ENCODE measurements around the gene FAM210B.

The FAM210B gene

GRCh38 chr20:56362833-56363413, 4.1 kb downstream of the FAM210B start:
- Histone ChIP-seq H3K4me1 (ENCODE audit: low read length) (no peaks in the 10 kb centered on the region), H3K27me3 (replicated peaks; ENCODE audit: insufficient read depth, low read length) (no peaks in the 10 kb centered on the region), H3K36me3 (replicated peaks; ENCODE audit: insufficient read depth, low read length) (no peaks in the 10 kb centered on the region), H3K79me2 (ENCODE audit: low read length) (no peaks in the 10 kb centered on the region), H4K20me1 (ENCODE audit: insufficient read depth, low read length) (no peaks in the 10 kb centered on the region), H3F3A (ENCODE audit: insufficient read depth, low read length) (no peaks in the 10 kb centered on the region), H2AFZ (ENCODE audit: low read length) (no peak overlapping the region), H3K9me2 (replicated peaks; ENCODE audit: insufficient read depth, low read length) (no peaks in the 10 kb centered on the region), H3K9me3 (replicated peaks; ENCODE audit: insufficient read depth, low read length) (no peaks in the 10 kb centered on the region), H3K4me2 (ENCODE audit: low read depth, low read length) (no peak overlapping the region), H3K4me3 (ENCODE audit: low read length) (no peak overlapping the region), H3K9ac (ENCODE audit: low read length) (no peak overlapping the region), H3K27ac (ENCODE audit: low read length) (no peak overlapping the region)
- TF ChIP-seq EZH2phosphoT487 (IDR thresholded peaks at IDR 0.05; ENCODE audit: low read length) (no peak), CTCF (IDR thresholded peaks at IDR 0.05; ENCODE audit: low read length) (no peak), EZH2 (optimal IDR thresholded peaks at IDR 0.05; ENCODE audit: low read depth, low read length) (no peak)
- no peak for DNase-seq

GRCh38 chr20:56363491-56363890, 4.7 kb downstream of the FAM210B start:
- Histone ChIP-seq H3K9me2 (replicated peaks; ENCODE audit: insufficient read depth, low read length) (no peaks in the 10 kb centered on the region), H3K4me1 (ENCODE audit: low read length) (no peaks in the 10 kb centered on the region), H2AFZ (ENCODE audit: low read length) (no peak overlapping the region), H3K79me2 (ENCODE audit: low read length) (no peaks in the 10 kb centered on the region), H3K27me3 (replicated peaks; ENCODE audit: insufficient read depth, low read length) (no peaks in the 10 kb centered on the region), H3K4me2 (ENCODE audit: low read depth, low read length) (no peak overlapping the region), H3F3A (ENCODE audit: insufficient read depth, low read length) (no peaks in the 10 kb centered on the region), H3K4me3 (ENCODE audit: low read length) (no peak overlapping the region), H3K27ac (ENCODE audit: low read length) (no peak overlapping the region), H3K9ac (ENCODE audit: low read length) (no peak overlapping the region), H3K36me3 (replicated peaks; ENCODE audit: insufficient read depth, low read length) (no peaks in the 10 kb centered on the region), H3K9me3 (replicated peaks; ENCODE audit: insufficient read depth, low read length) (no peaks in the 10 kb centered on the region), H4K20me1 (ENCODE audit: insufficient read depth, low read length) (no peaks in the 10 kb centered on the region)
- no peak for TF ChIP-seq EZH2 (optimal IDR thresholded peaks at IDR 0.05; ENCODE audit: low read depth, low read length)
- DNase-seq: no peak

- Histone ChIP-seq H3K27me3 (replicated peaks; ENCODE audit: insufficient read depth, low read length) (no peaks in the 10 kb centered on the region), H4K20me1 (ENCODE audit: insufficient read depth, low read length) (no peaks in the 10 kb centered on the region), H3K36me3 (replicated peaks; ENCODE audit: insufficient read depth, low read length) (no peaks in the 10 kb centered on the region; the same call in 1 of the 2 replicates), H3K27ac (ENCODE audit: low read length) (no peak overlapping the region), H3F3A (ENCODE audit: insufficient read depth, low read length) (0 out of 2 replicates have a peak, but pooled peaks cover 3% of the 10 kb centered on the region), H3K4me1 (ENCODE audit: low read length) (no peaks in the 10 kb centered on the region), H3K4me2 (ENCODE audit: low read depth, low read length) (no peak overlapping the region), H3K9me3 (replicated peaks; ENCODE audit: insufficient read depth, low read length) (no peaks in the 10 kb centered on the region), H3K9ac (ENCODE audit: low read length) (no peak overlapping the region), H3K79me2 (ENCODE audit: low read length) (peaks cover 9% of the 10 kb centered on the region; the same call in 1 of the 2 replicates), H3K9me2 (replicated peaks; ENCODE audit: insufficient read depth, low read length) (no peaks in the 10 kb centered on the region), H3K4me3 (ENCODE audit: low read length) (no peak overlapping the region), H2AFZ (ENCODE audit: low read length) (no peak overlapping the region)
- no peak for DNase-seq
- TF ChIP-seq CTCF (IDR thresholded peaks at IDR 0.05; ENCODE audit: low read length) (no peak), EZH2phosphoT487 (IDR thresholded peaks at IDR 0.05; ENCODE audit: low read length) (no peak), EZH2 (optimal IDR thresholded peaks at IDR 0.05; ENCODE audit: low read depth, low read length) (no peak)
Observed at GRCh38 chr20:56368351-56369134, 9.8 kb downstream of the FAM210B start.

- H3K9me3 ChIP-seq (replicated peaks; ENCODE audit: insufficient read depth, low read length): no peaks in the 10 kb centered on the region
- no peaks in the 10 kb centered on the region for H3K27me3 ChIP-seq (replicated peaks; ENCODE audit: insufficient read depth, low read length)
- no peak for DNase-seq
- H3K9me2 ChIP-seq (replicated peaks; ENCODE audit: insufficient read depth, low read length): no peaks in the 10 kb centered on the region
- H3K4me3 ChIP-seq (ENCODE audit: low read length): no peak overlapping the region
- H3K79me2 ChIP-seq (ENCODE audit: low read length): peaks cover 14% of the 10 kb centered on the region
- TF ChIP-seq EZH2phosphoT487 (IDR thresholded peaks at IDR 0.05; ENCODE audit: low read length): no peak
- TF ChIP-seq CTCF (IDR thresholded peaks at IDR 0.05; ENCODE audit: low read length): no peak
- no peak for TF ChIP-seq EZH2 (optimal IDR thresholded peaks at IDR 0.05; ENCODE audit: low read depth, low read length)
- H2AFZ ChIP-seq (ENCODE audit: low read length): no peak overlapping the region
- H3K9ac ChIP-seq (ENCODE audit: low read length): no peak overlapping the region
- H3K36me3 ChIP-seq (replicated peaks; ENCODE audit: insufficient read depth, low read length): peaks cover 6% of the 10 kb centered on the region; the same call in 1 of the 2 replicates
- no peaks in the 10 kb centered on the region for H3K4me1 ChIP-seq (ENCODE audit: low read length)
- H3F3A ChIP-seq (ENCODE audit: insufficient read depth, low read length): 0 out of 2 replicates have a peak, but pooled peaks cover 3% of the 10 kb centered on the region
- no peaks in the 10 kb centered on the region for H4K20me1 ChIP-seq (ENCODE audit: insufficient read depth, low read length)
- no peak overlapping the region for H3K4me2 ChIP-seq (ENCODE audit: low read depth, low read length)
- no peak overlapping the region for H3K27ac ChIP-seq (ENCODE audit: low read length)
Observed at GRCh38 chr20:56369179-56369578, 10.4 kb downstream of the FAM210B start.
